CD8-positive, alpha-beta memory T cell (primary cell): ENCODE data around the gene COPE. TPM values are rescaled to one million over a fixed set of nuclear protein-coding genes. Genes with fewer than 3 reads are reported as not detected.
"Not testable (repeated sequence)": the region's sequence is repeated elsewhere in the genome, so short reads cannot be mapped to it uniquely, and the experiment has no call there.

Source experiments
- CTCF ChIA-PET: fragments of 350-600 bp; sonication (Branson Sonifier 250); formaldehyde crosslinking; loops from one replicate; lab custom pipeline; 2021; ENCODE audit warnings: antibody characterized with exemption; lab: Charles Lee
- POLR2A ChIA-PET: fragments of 350-600 bp; sonication (Branson Sonifier 250); formaldehyde crosslinking; loops from one replicate; lab custom pipeline; 2021; ENCODE audit warnings: antibody characterized with exemption; lab: Charles Lee
- DNase-seq, 5 donors: peaks; one replicate each; pipeline versions ENCODE4 v3.0.0 to v3.0.0-alpha.2; 2020 to 2022; ENCODE audit warnings: mixed read lengths in 1 of 5
- H3K27ac ChIP-seq: one replicate; pipeline ENCODE4 v1.7.0; 2013; ENCODE audit warnings: low read depth, mild to moderate bottlenecking, low read length, moderate library complexity
- H3K27me3 ChIP-seq: 2 replicates; pipeline ENCODE4 v1.7.0; 2013; ENCODE audit warnings: low read length, mild to moderate bottlenecking; ENCODE audit not compliant: insufficient read depth, poor library complexity, severe bottlenecking
- H3K36me3 ChIP-seq: 2 replicates; pipeline ENCODE4 v1.7.0; 2013; ENCODE audit warnings: mild to moderate bottlenecking, low read length, moderate library complexity; ENCODE audit not compliant: insufficient read depth
- H3K4me1 ChIP-seq: 2 replicates; pipeline ENCODE4 v1.7.0; 2013; ENCODE audit warnings: mild to moderate bottlenecking, low read length, moderate library complexity; ENCODE audit not compliant: insufficient read depth
- H3K4me3 ChIP-seq: 2 replicates; pipeline ENCODE4 v1.7.0; 2013; ENCODE audit warnings: mild to moderate bottlenecking, low read length
- H3K9me3 ChIP-seq: 2 replicates; pipeline ENCODE4 v1.7.0; 2013; ENCODE audit warnings: mild to moderate bottlenecking, low read length
- H3K27ac Mint-ChIP-seq, 8 donors: one replicate each; pipeline ENCODE4 v1.8.0; 2020 to 2021; ENCODE audit warnings: mixed read lengths in 8 of 8, mild to moderate bottlenecking in 6 of 8, inconsistent platforms in 3 of 8, moderate library complexity in 3 of 8
- H3K27me3 Mint-ChIP-seq, 2 donors: one replicate each; pipeline ENCODE4 v1.8.0; 2020 to 2021; ENCODE audit warnings: mixed read lengths in 2 of 2, mild to moderate bottlenecking in 1 of 2, moderate library complexity in 1 of 2
- H3K36me3 Mint-ChIP-seq, 3 donors: one replicate each; pipeline ENCODE4 v1.8.0; 2020 to 2021; ENCODE audit warnings: mixed read lengths in 3 of 3, inconsistent platforms in 1 of 3, mild to moderate bottlenecking in 1 of 3
- H3K4me1 Mint-ChIP-seq, 3 donors: one replicate each; pipeline ENCODE4 v1.8.0; 2020 to 2021; ENCODE audit warnings: mixed read lengths in 3 of 3, inconsistent platforms in 1 of 3, mild to moderate bottlenecking in 1 of 3
- H3K4me3 Mint-ChIP-seq, 7 donors: one replicate each; pipeline ENCODE4 v1.8.0; 2020 to 2021; ENCODE audit warnings: mixed read lengths in 7 of 7, mild to moderate bottlenecking in 6 of 7, moderate library complexity in 4 of 7, inconsistent platforms in 2 of 7
- H3K9me3 Mint-ChIP-seq, 5 donors: one replicate each; pipeline ENCODE4 v1.8.0; 2020 to 2022; ENCODE audit warnings: mixed read lengths in 5 of 5, mild to moderate bottlenecking in 3 of 5, moderate library complexity in 2 of 5, inconsistent platforms in 1 of 5
- polyA plus RNA-seq: library from polyadenylated mRNA; unstranded; fragments of 300-500 nt; fragmentation: Illumina TruSeq; gene quantifications from one replicate; pipeline ENCODE4 v1.2.3, GENCODE V29; 2021
- total RNA-seq, 2 experiments: library from RNA; stranded (reverse); gene quantifications; one replicate each; pipeline ENCODE4 v1.2.3, GENCODE V29; 2021

Gene COPE
- total and polyA plus RNA-seq, 3 experiments from 2014 or later, result 177 to 300 (median 184) TPM

DNA sequence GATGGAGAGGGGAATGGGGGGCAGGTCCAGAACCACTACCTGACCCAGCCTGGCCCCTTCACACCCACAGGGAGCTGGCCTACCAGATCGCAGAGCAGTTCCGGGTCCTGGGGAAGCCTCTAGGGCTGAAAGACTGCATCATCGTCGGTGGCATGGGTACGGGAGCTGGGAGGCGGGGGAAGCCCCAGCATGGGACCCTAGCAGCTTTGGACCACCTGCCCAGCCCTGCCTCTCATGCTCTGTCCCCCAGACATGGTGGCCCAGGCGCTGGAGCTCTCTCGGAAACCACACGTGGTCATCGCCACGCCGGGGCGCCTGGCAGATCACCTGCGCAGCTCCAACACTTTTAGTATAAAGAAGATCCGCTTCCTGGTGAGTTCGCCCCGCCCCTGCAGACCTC lies 2.4 kb upstream of the COPE start:
- peaks cover 27% of the 10 kb centered on the region for H3K36me3 ChIP-seq
- no peak overlapping the region for H3K27ac ChIP-seq
- Mint-ChIP-seq H3K4me1 (peaks cover 32 to 40% (median 39%) of the 10 kb centered on the region in 3 donors), H3K27me3 (no peaks in the 10 kb centered on the region), H3K27ac (peak overlapping the region in 1 of 8 donors; percentile 36), H3K4me3 (peak overlapping the region in 4 of 7 donors; percentile 28 to 75 (median 58)), H3K36me3 (peaks cover 4 to 67% (median 5%) of the 10 kb centered on the region in 3 donors), H3K9me3 (no peaks in the 10 kb centered on the region)
- no peaks in the 10 kb centered on the region for H3K27me3 ChIP-seq
- H3K4me3 ChIP-seq, result no peak overlapping the region
- CTCF ChIA-PET, result no interaction called here
- no peak for DNase-seq
- POLR2A ChIA-PET, result no interaction called here
- no peaks in the 10 kb centered on the region for H3K9me3 ChIP-seq
- H3K4me1 ChIP-seq, result peaks cover 25% of the 10 kb centered on the region

GRCh38 chr19:18920400-18920799 lies 1.2 kb upstream of the COPE start:
- Mint-ChIP-seq H3K36me3 (peaks cover 4 to 63% (median 5%) of the 10 kb centered on the region in 3 donors), H3K9me3 (no peaks in the 10 kb centered on the region), H3K4me1 (peaks cover 34 to 45% (median 39%) of the 10 kb centered on the region in 3 donors), H3K4me3 (peak overlapping the region; percentile 85 to 97 (median 95)), H3K27ac (peak overlapping the region in 7 of 8 donors; percentile 90 to 99 (median 97)), H3K27me3 (no peaks in the 10 kb centered on the region)
- Histone ChIP-seq H3K36me3 (peaks cover 22% of the 10 kb centered on the region), H3K27me3 (no peaks in the 10 kb centered on the region), H3K27ac (peak overlapping the region; percentile 84), H3K9me3 (no peaks in the 10 kb centered on the region), H3K4me3 (peak overlapping the region; percentile 94), H3K4me1 (peaks cover 25% of the 10 kb centered on the region)
- ChIA-PET POLR2A (no interaction called here), CTCF (no interaction called here)
- DNase-seq, result no peak

GRCh38 chr19:18919900-18920214 lies 670 bp upstream of the COPE start:
- Histone ChIP-seq H3K9me3 (no peaks in the 10 kb centered on the region), H3K4me1 (peaks cover 25% of the 10 kb centered on the region), H3K36me3 (peaks cover 22% of the 10 kb centered on the region), H3K4me3 (peak overlapping the region; percentile 94), H3K27me3 (no peaks in the 10 kb centered on the region), H3K27ac (peak overlapping the region; percentile 84)
- CTCF ChIA-PET, result interaction anchor here (1.0 to 1.4 kb wide), 4 partner anchors 72 to 349 kb away, joined by 3 to 6 read pairs (median 4); no protein-coding TSS in a partner anchor
- H3K27me3 Mint-ChIP-seq, result no peaks in the 10 kb centered on the region
- peak overlapping the region; percentile 64 to 99 (median 96) for H3K27ac Mint-ChIP-seq
- peaks cover 4 to 66% (median 5%) of the 10 kb centered on the region in 3 donors for H3K36me3 Mint-ChIP-seq
- no peak for DNase-seq
- POLR2A ChIA-PET, result interaction anchor here (0.5 to 1.5 kb wide), 9 partner anchors 19 to 1060 kb away, joined by 3 to 12 read pairs (median 7); partner anchors contain the start of genes JUND, KXD1, REX1BD and RPL18A
- H3K4me3 Mint-ChIP-seq, result peak overlapping the region; percentile 85 to 97 (median 95)
- H3K4me1 Mint-ChIP-seq, result peaks cover 37 to 50% (median 43%) of the 10 kb centered on the region in 3 donors
- H3K9me3 Mint-ChIP-seq, result no peaks in the 10 kb centered on the region

DNA sequence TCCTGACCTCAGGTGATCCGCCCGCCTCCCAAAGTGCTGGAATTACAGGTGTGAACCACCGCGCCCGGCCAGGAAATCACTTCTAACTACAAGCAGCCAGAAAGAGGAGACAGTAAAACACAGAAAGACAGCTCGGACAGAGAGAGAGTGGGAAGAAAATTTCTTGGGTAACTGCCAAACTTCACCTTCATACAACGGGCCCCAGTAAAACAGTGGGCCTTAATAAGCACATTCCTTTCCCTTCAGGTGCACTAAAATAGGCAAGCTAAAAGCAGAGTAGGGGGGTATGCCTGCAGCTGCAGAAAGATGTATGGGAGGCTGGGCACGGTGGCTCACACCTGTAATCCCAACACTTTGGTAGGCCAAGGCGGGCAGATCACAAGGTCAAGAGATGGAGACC lies 1.6 kb downstream of the COPE start:
- H3K27me3 ChIP-seq, H3K4me3 ChIP-seq, CTCF ChIA-PET, H3K9me3 Mint-ChIP-seq, H3K27me3 Mint-ChIP-seq, H3K9me3 ChIP-seq, DNase-seq, H3K36me3 ChIP-seq, H3K27ac ChIP-seq: not testable (repeated sequence)
- peaks cover 25% of the 10 kb centered on the region for H3K4me1 ChIP-seq
- Mint-ChIP-seq H3K4me1 (peaks cover 42 to 63% (median 48%) of the 10 kb centered on the region in 3 donors), H3K27ac (peak overlapping the region in 7 of 8 donors; percentile 46 to 98 (median 70)), H3K4me3 (peak overlapping the region; percentile 55 to 95 (median 77)), H3K36me3 (peaks cover 0 to 64% (median 6%) of the 10 kb centered on the region in 3 donors)
- POLR2A ChIA-PET, result interaction anchor here (0.7 kb wide), 2 partner anchors 73 to 170 kb away, joined by 4 to 6 read pairs; no protein-coding TSS in a partner anchor

DNA sequence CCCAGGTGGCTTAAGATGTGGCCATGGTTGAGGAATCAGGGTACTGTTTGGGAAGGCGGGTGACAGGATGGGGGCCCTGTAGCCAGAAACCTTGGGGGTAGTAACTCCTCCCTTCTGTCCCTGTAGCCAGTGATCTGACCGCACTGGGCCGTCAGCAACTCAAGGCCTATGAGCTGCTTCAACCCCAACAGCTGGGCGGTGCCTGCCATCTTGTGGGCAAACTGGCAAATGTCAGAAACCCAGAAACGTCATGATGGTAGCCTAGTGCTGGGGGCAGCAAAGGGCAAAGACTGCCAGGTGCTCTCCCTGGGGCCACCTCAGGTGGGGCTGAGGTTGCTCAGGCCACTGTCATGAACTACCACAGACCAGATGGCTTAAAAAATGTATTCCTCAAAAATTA lies 3.5 kb downstream of the COPE start:
- no peak overlapping the region for H3K27ac ChIP-seq
- POLR2A ChIA-PET, result no interaction called here
- Mint-ChIP-seq H3K4me1 (peaks cover 38 to 58% (median 44%) of the 10 kb centered on the region in 3 donors), H3K9me3 (no peaks in the 10 kb centered on the region), H3K27ac (peak overlapping the region in 4 of 8 donors; percentile 20 to 63 (median 42)), H3K27me3 (peaks cover 0 to 2% of the 10 kb centered on the region in 2 donors), H3K4me3 (peak overlapping the region in 4 of 7 donors; percentile 43 to 68 (median 54)), H3K36me3 (peaks cover 0 to 60% (median 2%) of the 10 kb centered on the region in 3 donors)
- no peaks in the 10 kb centered on the region for H3K36me3 ChIP-seq
- H3K27me3 ChIP-seq, result no peaks in the 10 kb centered on the region
- no peaks in the 10 kb centered on the region for H3K9me3 ChIP-seq
- no peak overlapping the region for H3K4me3 ChIP-seq
- DNase-seq, result no peak
- CTCF ChIA-PET, result no interaction called here
- H3K4me1 ChIP-seq, result peaks cover 22% of the 10 kb centered on the region

- no peak for DNase-seq
- no peak overlapping the region for H3K27ac Mint-ChIP-seq
- CTCF ChIA-PET, result interaction anchor here (1.2 kb wide), 1 partner anchor 16 kb away, joined by 3 read pairs; no protein-coding TSS in a partner anchor
- peaks cover 0 to 62% (median 7%) of the 10 kb centered on the region in 3 donors for H3K36me3 Mint-ChIP-seq
- H3K9me3 Mint-ChIP-seq, result no peaks in the 10 kb centered on the region
- peaks cover 0 to 2% of the 10 kb centered on the region in 2 donors for H3K27me3 Mint-ChIP-seq
- Histone ChIP-seq H3K27me3 (no peaks in the 10 kb centered on the region), H3K4me1 (peaks cover 10% of the 10 kb centered on the region), H3K36me3 (no peaks in the 10 kb centered on the region), H3K27ac (no peak overlapping the region), H3K9me3 (no peaks in the 10 kb centered on the region), H3K4me3 (no peak overlapping the region)
- no peak overlapping the region for H3K4me3 Mint-ChIP-seq
- POLR2A ChIA-PET, result no interaction called here
- H3K4me1 Mint-ChIP-seq, result peaks cover 24 to 39% (median 24%) of the 10 kb centered on the region in 3 donors
Measured at GRCh38 chr19:18913466-18913865, 5.7 kb downstream of the COPE start.

DNA sequence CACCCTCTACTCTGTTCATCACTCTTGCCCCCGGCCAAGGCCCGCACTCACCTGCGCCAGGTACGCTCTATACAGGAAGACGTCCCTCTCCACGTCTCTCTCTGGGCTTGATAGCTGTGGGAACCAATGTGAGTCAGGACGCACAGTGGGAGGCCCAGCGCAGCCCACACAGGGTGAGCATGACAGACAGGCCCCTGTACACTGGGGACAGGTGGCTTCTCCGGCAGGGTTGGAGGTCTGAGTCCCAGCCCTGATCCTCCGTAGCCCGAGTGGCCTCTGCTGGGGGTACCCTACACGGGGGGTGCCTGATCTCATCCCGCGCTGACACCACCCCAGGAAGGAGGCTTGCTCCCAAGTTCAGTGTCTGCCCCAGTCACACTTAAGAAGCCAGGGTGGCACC lies 6.3 kb downstream of the COPE start:
- H3K36me3 Mint-ChIP-seq, result peaks cover 0 to 65% (median 7%) of the 10 kb centered on the region in 3 donors
- peaks cover 19 to 34% (median 20%) of the 10 kb centered on the region in 3 donors for H3K4me1 Mint-ChIP-seq
- peaks cover 5% of the 10 kb centered on the region for H3K4me1 ChIP-seq
- H3K9me3 Mint-ChIP-seq, result no peaks in the 10 kb centered on the region
- ChIA-PET POLR2A (no interaction called here), CTCF (interaction anchor here (1.2 kb wide), 1 partner anchor 17 kb away, joined by 3 read pairs; no protein-coding TSS in a partner anchor)
- peaks cover 0 to 2% of the 10 kb centered on the region in 2 donors for H3K27me3 Mint-ChIP-seq
- peaks cover 1% of the 10 kb centered on the region for H3K36me3 ChIP-seq
- H3K27ac ChIP-seq, result no peak overlapping the region
- no peaks in the 10 kb centered on the region for H3K27me3 ChIP-seq
- no peaks in the 10 kb centered on the region for H3K9me3 ChIP-seq
- H3K4me3 ChIP-seq, result no peak overlapping the region
- peak overlapping the region in 1 of 8 donors; percentile 80 for H3K27ac Mint-ChIP-seq
- no peak for DNase-seq
- H3K4me3 Mint-ChIP-seq, result peak overlapping the region in 1 of 7 donors; percentile 70

DNA sequence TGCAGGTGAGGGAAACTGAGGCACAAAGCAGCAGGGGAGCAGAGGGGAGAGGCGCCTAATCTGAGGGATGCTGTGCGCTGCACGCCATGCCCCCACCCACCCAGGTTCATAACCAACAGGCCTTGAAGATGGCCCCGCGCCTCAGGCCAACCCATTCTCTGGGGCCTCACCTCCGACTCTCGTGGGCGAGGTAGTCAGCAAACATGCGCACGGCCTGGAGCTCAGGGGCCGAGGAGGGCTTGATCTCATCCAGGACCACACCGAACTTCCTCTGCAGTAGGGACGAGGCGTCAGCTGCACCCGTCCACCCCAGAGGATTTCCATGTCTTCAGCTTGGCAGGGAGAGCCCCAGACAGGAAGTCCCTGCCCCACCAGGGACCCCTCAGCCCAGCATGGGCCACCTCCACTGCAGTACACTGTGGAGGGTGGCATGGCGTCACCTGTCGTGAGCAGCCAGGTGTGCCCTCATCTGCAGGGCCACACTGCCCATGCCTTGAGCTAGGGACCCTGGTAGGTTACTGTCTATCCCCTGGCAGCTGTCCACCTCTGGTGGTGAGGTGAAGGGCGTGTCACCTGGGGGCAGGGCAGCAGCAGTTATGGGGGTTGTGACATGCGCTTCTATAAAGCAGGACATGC lies 8.3 kb downstream of the COPE start:
- Histone ChIP-seq H3K36me3 (peaks cover 12% of the 10 kb centered on the region), H3K4me3 (no peak overlapping the region), H3K9me3 (no peaks in the 10 kb centered on the region), H3K27ac (no peak overlapping the region), H3K4me1 (no peaks in the 10 kb centered on the region), H3K27me3 (no peaks in the 10 kb centered on the region)
- ChIA-PET CTCF (interaction anchor here (0.9 kb wide), 1 partner anchor 8 kb away, joined by 3 read pairs; the partner anchor contains the start of genes COPE and DDX49), POLR2A (no interaction called here)
- no peaks in the 10 kb centered on the region for H3K9me3 Mint-ChIP-seq
- peaks cover 0 to 2% of the 10 kb centered on the region in 2 donors for H3K27me3 Mint-ChIP-seq
- no peak overlapping the region for H3K4me3 Mint-ChIP-seq
- H3K4me1 Mint-ChIP-seq, result peaks cover 9 to 23% (median 12%) of the 10 kb centered on the region in 3 donors
- no peak overlapping the region for H3K27ac Mint-ChIP-seq
- H3K36me3 Mint-ChIP-seq, result peaks cover 0 to 78% (median 7%) of the 10 kb centered on the region in 3 donors
- no peak for DNase-seq
